ENCODE measurements around the gene THG1L.

The THG1L gene

GRCh38 chr5:157747766-157748700 is 16.8 kb downstream of the THG1L start:
- H3K4me3 ChIP-seq (ENCODE audit: low read depth, low read length) = no peak overlapping the region
- in situ Hi-C loops (cut with HindIII; ENCODE audit: low sequenced_read_pairs) = no loop called here
- DNase-seq (ENCODE audit: low read depth, low spot score) = peak; percentile 18
- TF ChIP-seq CTCF (IDR thresholded peaks at IDR 0.05; ENCODE audit: low read depth, low read length) = no peak

- in situ Hi-C loops (cut with HindIII; ENCODE audit: low sequenced_read_pairs) = no loop called here
- DNase-seq (ENCODE audit: low read depth, low spot score) = peak; percentile 77
- H3K4me3 ChIP-seq (ENCODE audit: low read depth, low read length) = no peak overlapping the region
- peak; percentile 20 for TF ChIP-seq CTCF (IDR thresholded peaks at IDR 0.05; ENCODE audit: low read depth, low read length)
These were observed 17.7 kb downstream of the THG1L start for GRCh38 chr5:157748760-157749461.

- TF ChIP-seq CTCF (IDR thresholded peaks at IDR 0.05; ENCODE audit: low read depth, low read length) = no peak
- H3K4me3 ChIP-seq (ENCODE audit: low read depth, low read length) = no peak overlapping the region
- DNase-seq (ENCODE audit: low read depth, low spot score) = no peak
- in situ Hi-C loops (cut with HindIII; ENCODE audit: low sequenced_read_pairs) = no loop called here
These were observed 18.2 kb downstream of the THG1L start for GRCh38 chr5:157749462-157749799.

GRCh38 chr5:157750320-157750719 is 19.1 kb downstream of the THG1L start:
- in situ Hi-C loops (cut with HindIII; ENCODE audit: low sequenced_read_pairs) = no loop called here
- no peak for TF ChIP-seq CTCF (IDR thresholded peaks at IDR 0.05; ENCODE audit: low read depth, low read length)
- DNase-seq (ENCODE audit: low read depth, low spot score) = peak; percentile 20
- no peak overlapping the region for H3K4me3 ChIP-seq (ENCODE audit: low read depth, low read length)

GRCh38 chr5:157756122-157756521 is 24.9 kb downstream of the THG1L start:
- in situ Hi-C loops (cut with HindIII; ENCODE audit: low sequenced_read_pairs) = no loop called here
- no peak overlapping the region for H3K4me3 ChIP-seq (ENCODE audit: low read depth, low read length)
- no peak for DNase-seq (ENCODE audit: low read depth, low spot score)
- TF ChIP-seq CTCF (IDR thresholded peaks at IDR 0.05; ENCODE audit: low read depth, low read length) = no peak

- in situ Hi-C loops (cut with HindIII; ENCODE audit: low sequenced_read_pairs) = no loop called here
- no peak overlapping the region for H3K4me3 ChIP-seq (ENCODE audit: low read depth, low read length)
- TF ChIP-seq CTCF (IDR thresholded peaks at IDR 0.05; ENCODE audit: low read depth, low read length) = no peak
- DNase-seq (ENCODE audit: low read depth, low spot score) = no peak
These were observed 27.5 kb downstream of the THG1L start for GRCh38 chr5:157758706-157759105.

Data from astrocyte of the spinal cord (primary cell).